IMR-90 (cell line): ENCODE results near the gene ARL4A. TPM values are rescaled to one million over a fixed set of nuclear protein-coding genes. Genes with fewer than 3 reads are reported as not detected.
A peak's percentile ranks its signal among the peaks of the same experiment; 100 is the strongest.

Experiments
- ATAC-seq: fragments of 200-7000 bp; cut with Tn5 transposase; 2 replicates; pipeline ENCODE4 v1.9.1; 2020; ENCODE audit warnings: low read depth, mild to moderate bottlenecking, moderate library complexity
- BruUV-seq: library from RNA; stranded (reverse); fragments of 400-500 nt; replicated peaks from 2 replicates; lab custom pipeline; 2021; lab: Mats Ljungman, UMichigan
- CTCF ChIA-PET: fragments of 300-600 bp; formaldehyde crosslinking; extraction: SDS; loops from one replicate; lab custom pipeline; 2021; ENCODE audit warnings: antibody characterized with exemption; lab: Yijun Ruan, JAX
- POLR2A ChIA-PET: fragments of 300-600 bp; sonication (Branson Sonifier 250); formaldehyde crosslinking; loops from one replicate; lab custom pipeline; 2022; ENCODE audit warnings: antibody characterized with exemption; ENCODE audit not compliant: unreplicated experiment; lab: Charles Lee
- DNase-seq: peaks from one replicate; pipeline ENCODE4 v3.0.0; 2013
- H2AFZ ChIP-seq: replicated peaks from 2 replicates; pipeline ENCODE3; 2013; ENCODE audit warnings: low read length, mild to moderate bottlenecking; ENCODE audit not compliant: poor library complexity
- H2AK5ac ChIP-seq: 2 replicates; pipeline ENCODE4 v1.6.1; 2013; ENCODE audit warnings: low read depth, low read length, inconsistent platforms
- H2AK9ac ChIP-seq: replicated peaks from 2 replicates; pipeline ENCODE3; 2013; ENCODE audit warnings: mild to moderate bottlenecking, low read depth, low read length, moderate library complexity; ENCODE audit not compliant: poor library complexity
- H2BK120ac ChIP-seq: 2 replicates; pipeline ENCODE4 v1.6.1; 2013; ENCODE audit warnings: low read depth, low read length, inconsistent platforms
- H2BK15ac ChIP-seq: 3 replicates; pipeline ENCODE4 v1.6.1; 2013; ENCODE audit warnings: low read depth, low read length, inconsistent platforms
- H2BK20ac ChIP-seq: 2 replicates; pipeline ENCODE4 v1.6.1; 2013; ENCODE audit warnings: low read depth, mild to moderate bottlenecking, inconsistent platforms, low read length, moderate library complexity
- H2BK5ac ChIP-seq: 2 replicates; pipeline ENCODE4 v1.6.1; 2013; ENCODE audit warnings: mild to moderate bottlenecking, low read depth, low read length, inconsistent platforms; ENCODE audit not compliant: poor library complexity, severe bottlenecking
- H3K14ac ChIP-seq: replicated peaks from 2 replicates; pipeline ENCODE4 v1.6.1; 2013; ENCODE audit warnings: low read depth, low read length, inconsistent platforms
- H3K18ac ChIP-seq: 2 replicates; pipeline ENCODE4 v1.6.1; 2013; ENCODE audit warnings: low read depth, low read length, control low read depth
- H3K23ac ChIP-seq: 2 replicates; pipeline ENCODE4 v1.6.1; 2013; ENCODE audit warnings: low read depth, low read length, inconsistent platforms
- H3K27ac ChIP-seq: 2 replicates; pipeline ENCODE4 v1.5.1; 2013; ENCODE audit warnings: mild to moderate bottlenecking, control low read depth, low read length; ENCODE audit not compliant: insufficient read depth
- H3K27me3 ChIP-seq: 2 replicates; pipeline ENCODE4 v1.6.1; 2013; ENCODE audit warnings: low read length; ENCODE audit not compliant: control insufficient read depth, insufficient read depth
- H3K36me3 ChIP-seq: 2 replicates; pipeline ENCODE4 v1.6.1; 2013; ENCODE audit warnings: low read length, mixed read lengths; ENCODE audit not compliant: control insufficient read depth, insufficient read depth
- H3K4ac ChIP-seq: 2 replicates; pipeline ENCODE4 v1.6.1; 2013; ENCODE audit warnings: low read depth, low read length, inconsistent platforms
- H3K4me1 ChIP-seq: 2 replicates; pipeline ENCODE4 v1.6.1; 2013; ENCODE audit warnings: low read length, mixed read lengths; ENCODE audit not compliant: control insufficient read depth, insufficient read depth
- H3K4me2 ChIP-seq: 2 replicates; pipeline ENCODE4 v1.6.1; 2013; ENCODE audit warnings: low read depth, mild to moderate bottlenecking, control low read depth, low read length, moderate library complexity
- H3K4me3 ChIP-seq: 2 replicates; pipeline ENCODE4 v1.5.1; 2013; ENCODE audit warnings: low read depth, mild to moderate bottlenecking, control low read depth, low read length, moderate library complexity; ENCODE audit not compliant: insufficient read depth
- H3K56ac ChIP-seq: 2 replicates; pipeline ENCODE4 v1.6.1; 2013; ENCODE audit warnings: low read length, inconsistent platforms; ENCODE audit not compliant: insufficient read depth; ENCODE audit errors: extremely low read depth
- H3K79me1 ChIP-seq, 2 experiments: 2 replicates each; pipeline ENCODE4 v1.6.1; 2013; ENCODE audit warnings: low read length in 2 of 2, inconsistent platforms in 1 of 2, low read depth in 1 of 2
- H3K9ac ChIP-seq: 2 replicates; pipeline ENCODE4 v1.6.1; 2013; ENCODE audit warnings: low read depth, low read length, control low read depth
- H3K9me1 ChIP-seq: 2 replicates; pipeline ENCODE4 v1.6.1; 2013; ENCODE audit warnings: low read length, inconsistent platforms; ENCODE audit not compliant: insufficient read depth
- H3K9me3 ChIP-seq: 2 replicates; pipeline ENCODE4 v1.6.1; 2013; ENCODE audit warnings: low read length; ENCODE audit not compliant: control insufficient read depth, insufficient read depth
- H4K20me1 ChIP-seq: 2 replicates; pipeline ENCODE4 v1.6.1; 2013; ENCODE audit warnings: low read length, inconsistent platforms; ENCODE audit not compliant: insufficient read depth
- H4K5ac ChIP-seq: 2 replicates; pipeline ENCODE4 v1.6.1; 2013; ENCODE audit warnings: mild to moderate bottlenecking, low read depth, low read length, control low read depth
- H4K8ac ChIP-seq, 2 experiments: 2 replicates each; pipeline ENCODE4 v1.6.1; 2013; ENCODE audit warnings: low read depth in 2 of 2, low read length in 2 of 2, control low read depth in 1 of 2, inconsistent platforms in 1 of 2
- H4K91ac ChIP-seq: 2 replicates; pipeline ENCODE4 v1.6.1; 2013; ENCODE audit warnings: low read depth, low read length, inconsistent platforms; ENCODE audit not compliant: insufficient read depth
- MAZ ChIP-seq: IDR thresholded peaks from 2 replicates; pipeline ENCODE4 v1.6.1; 2012; ENCODE audit warnings: low read depth, mild to moderate bottlenecking, low read length, improper control_type of control experiment, moderate library complexity, borderline replicate concordance
- POLR2A ChIP-seq: IDR thresholded peaks from 2 replicates; pipeline ENCODE4 v1.6.1; 2012; ENCODE audit warnings: mild to moderate bottlenecking, low read depth, low read length
- RAD21 ChIP-seq: IDR thresholded peaks from 2 replicates; pipeline ENCODE4 v1.6.1; 2012; ENCODE audit warnings: low read length, improper control_type of control experiment
- SMC3 ChIP-seq: fragments of 150-350 bp; IDR thresholded peaks from 2 replicates; pipeline ENCODE4 v1.6.1; 2016; ENCODE audit warnings: low read depth, mild to moderate bottlenecking, antibody characterized with exemption, low read length, moderate library complexity
- WGBS, 2 experiments: methylation state at CpG; one replicate each; pipeline versions ENCODE4 v1.1.5 to v1.1.7; 2013; ENCODE audit warnings: missing lambda C conversion rate in 2 of 2; ENCODE audit not compliant: insufficient read length in 1 of 2; ENCODE audit errors: extremely low coverage in 2 of 2; 5-methylcytosine and 5-hydroxymethylcytosine counted together
- dilution Hi-C: fragments of 300-500 bp; cut with HindIII; formaldehyde crosslinking; loops from one replicate; pipeline ENCODE4 v1.14.3; 2018; ENCODE audit warnings: low sequenced_read_pairs; ENCODE audit not compliant: unreplicated experiment
- in situ Hi-C: fragments of 300-500 bp; cut with MboI; formaldehyde crosslinking; loops from 3 replicates; pipeline ENCODE4 v1.14.3; 2019; ENCODE audit warnings: low sequenced_read_pairs, inconsistent platforms, mixed read lengths
- intact Hi-C: fragments of 100-400 bp; cut with micrococcal nuclease; formaldehyde crosslinking; loops from 2 replicates; pipeline ENCODE4 v1.10.0; 2022
- polyA plus RNA-seq, 3 experiments: library from polyadenylated mRNA; depleted of rRNA; stranded (reverse); fragments of >200 nt; gene quantifications; 2 replicates each; pipeline ENCODE4 v1.2.3, GENCODE V29; 2012; ENCODE audit warnings: low replicate concordance in 1 of 3
- total RNA-seq: library from RNA; depleted of rRNA; stranded (reverse); fragments of >200 nt; gene quantifications from 2 replicates; pipeline ENCODE4 v1.2.3, GENCODE V29; 2012
- TF ChIP-seq, protein P1 (sequence below): conservative IDR thresholded peaks from 2 replicates; pipeline ENCODE4 v1.5.1; 2012; ENCODE audit warnings: mild to moderate bottlenecking, low read depth, low read length, improper control_type of control experiment

The ARL4A gene
- total and polyA plus RNA-seq, 2 of the 4 experiments (the other 2 are of a cell fraction), result 13.7 to 22.4 TPM

GRCh38 chr7:12683678-12684585 lies 3.5 kb upstream of the ARL4A start:
- ATAC-seq, result no peak
- CTCF ChIA-PET, result interaction anchor here (0.6 to 1.8 kb wide), 3 partner anchors 45 to 435 kb away, joined by 3 to 7 read pairs (median 3); no protein-coding TSS in a partner anchor
- H3K14ac ChIP-seq, result no peak overlapping the region
- no CpG with 5 or more reads among the region's 2 CpGs for WGBS, 2 experiments
- H2AK9ac ChIP-seq, result no peak overlapping the region
- intact Hi-C loops (loop anchor here (1.0 kb wide), 2 partner anchors 45 to 579 kb away; no protein-coding TSS in a partner anchor), in situ Hi-C loops (loop anchor here (5.0 to 25.0 kb wide), 2 partner anchors 428 to 578 kb away; no protein-coding TSS in a partner anchor), dilution Hi-C loops (no loop called here)
- H4K91ac ChIP-seq, result no peak overlapping the region; the same call in 1 of the 2 replicates
- BruUV-seq, result no TSS peak
- peak; percentile 33 for DNase-seq
- no peak overlapping the region for H3K27ac ChIP-seq
- no peaks in the 10 kb centered on the region for H4K20me1 ChIP-seq
- H3K4me1 ChIP-seq, result no peaks in the 10 kb centered on the region
- no peak overlapping the region for H3K4ac ChIP-seq
- H3K9me1 ChIP-seq, result no peaks in the 10 kb centered on the region
- POLR2A ChIA-PET, result no interaction called here
- no peak overlapping the region for H3K4me2 ChIP-seq
- TF ChIP-seq RAD21 (peak; percentile 58), SMC3 (peak; percentile 66), MAZ (no peak), POLR2A (no peak)
- TF ChIP-seq, protein P1, sequence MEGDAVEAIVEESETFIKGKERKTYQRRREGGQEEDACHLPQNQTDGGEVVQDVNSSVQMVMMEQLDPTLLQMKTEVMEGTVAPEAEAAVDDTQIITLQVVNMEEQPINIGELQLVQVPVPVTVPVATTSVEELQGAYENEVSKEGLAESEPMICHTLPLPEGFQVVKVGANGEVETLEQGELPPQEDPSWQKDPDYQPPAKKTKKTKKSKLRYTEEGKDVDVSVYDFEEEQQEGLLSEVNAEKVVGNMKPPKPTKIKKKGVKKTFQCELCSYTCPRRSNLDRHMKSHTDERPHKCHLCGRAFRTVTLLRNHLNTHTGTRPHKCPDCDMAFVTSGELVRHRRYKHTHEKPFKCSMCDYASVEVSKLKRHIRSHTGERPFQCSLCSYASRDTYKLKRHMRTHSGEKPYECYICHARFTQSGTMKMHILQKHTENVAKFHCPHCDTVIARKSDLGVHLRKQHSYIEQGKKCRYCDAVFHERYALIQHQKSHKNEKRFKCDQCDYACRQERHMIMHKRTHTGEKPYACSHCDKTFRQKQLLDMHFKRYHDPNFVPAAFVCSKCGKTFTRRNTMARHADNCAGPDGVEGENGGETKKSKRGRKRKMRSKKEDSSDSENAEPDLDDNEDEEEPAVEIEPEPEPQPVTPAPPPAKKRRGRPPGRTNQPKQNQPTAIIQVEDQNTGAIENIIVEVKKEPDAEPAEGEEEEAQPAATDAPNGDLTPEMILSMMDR, result peak; percentile 51
- no peak overlapping the region for H3K4me3 ChIP-seq
- H3K23ac ChIP-seq, result no peak overlapping the region
- H3K18ac ChIP-seq, result no peak overlapping the region
- H2AK5ac ChIP-seq, result no peak overlapping the region
- H3K56ac ChIP-seq, result no peak overlapping the region
- no peak overlapping the region for H3K9ac ChIP-seq
- no peak overlapping the region for H2BK120ac ChIP-seq
- H2BK5ac ChIP-seq, result no peak overlapping the region
- no peaks in the 10 kb centered on the region for H3K27me3 ChIP-seq
- H3K79me1 ChIP-seq, result peaks cover 4 to 7% of the 10 kb centered on the region in 2 experiments; a peak in 3 of 4 replicates
- H3K36me3 ChIP-seq, result no peaks in the 10 kb centered on the region
- H2AFZ ChIP-seq, result no peak overlapping the region
- H2BK20ac ChIP-seq, result no peak overlapping the region
- no peak overlapping the region for H2BK15ac ChIP-seq
- H3K9me3 ChIP-seq, result no peaks in the 10 kb centered on the region
- H4K5ac ChIP-seq, result no peak overlapping the region
- no peak overlapping the region for H4K8ac ChIP-seq
